AG09309 (cell line): ENCODE measurements around the gene POLR3A.

Experiments used
- DNase-seq: peaks from one replicate; pipeline ENCODE4 v3.0.0-alpha.2; 2010; ENCODE audit warnings: low read depth
- H3K4me3 ChIP-seq: 2 replicates; pipeline ENCODE4 v1.5.1; 2011; ENCODE audit warnings: mild to moderate bottlenecking, low read depth, low read length, moderate library complexity; ENCODE audit not compliant: control insufficient read depth
- TF ChIP-seq, protein P1 (sequence below): IDR thresholded peaks from 2 replicates; pipeline ENCODE4 v1.5.1; 2011; ENCODE audit warnings: mild to moderate bottlenecking, low read depth, low read length, inconsistent platforms; ENCODE audit not compliant: insufficient read depth, control insufficient read depth; ENCODE audit errors: missing control alignments

POLR3A gene

GRCh38 chr10:78035025-78035424, 5.7 kb upstream of the POLR3A start:
- H3K4me3 ChIP-seq, result peak overlapping the region; percentile 95
- TF ChIP-seq, protein P1, sequence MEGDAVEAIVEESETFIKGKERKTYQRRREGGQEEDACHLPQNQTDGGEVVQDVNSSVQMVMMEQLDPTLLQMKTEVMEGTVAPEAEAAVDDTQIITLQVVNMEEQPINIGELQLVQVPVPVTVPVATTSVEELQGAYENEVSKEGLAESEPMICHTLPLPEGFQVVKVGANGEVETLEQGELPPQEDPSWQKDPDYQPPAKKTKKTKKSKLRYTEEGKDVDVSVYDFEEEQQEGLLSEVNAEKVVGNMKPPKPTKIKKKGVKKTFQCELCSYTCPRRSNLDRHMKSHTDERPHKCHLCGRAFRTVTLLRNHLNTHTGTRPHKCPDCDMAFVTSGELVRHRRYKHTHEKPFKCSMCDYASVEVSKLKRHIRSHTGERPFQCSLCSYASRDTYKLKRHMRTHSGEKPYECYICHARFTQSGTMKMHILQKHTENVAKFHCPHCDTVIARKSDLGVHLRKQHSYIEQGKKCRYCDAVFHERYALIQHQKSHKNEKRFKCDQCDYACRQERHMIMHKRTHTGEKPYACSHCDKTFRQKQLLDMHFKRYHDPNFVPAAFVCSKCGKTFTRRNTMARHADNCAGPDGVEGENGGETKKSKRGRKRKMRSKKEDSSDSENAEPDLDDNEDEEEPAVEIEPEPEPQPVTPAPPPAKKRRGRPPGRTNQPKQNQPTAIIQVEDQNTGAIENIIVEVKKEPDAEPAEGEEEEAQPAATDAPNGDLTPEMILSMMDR, result no peak

DNA sequence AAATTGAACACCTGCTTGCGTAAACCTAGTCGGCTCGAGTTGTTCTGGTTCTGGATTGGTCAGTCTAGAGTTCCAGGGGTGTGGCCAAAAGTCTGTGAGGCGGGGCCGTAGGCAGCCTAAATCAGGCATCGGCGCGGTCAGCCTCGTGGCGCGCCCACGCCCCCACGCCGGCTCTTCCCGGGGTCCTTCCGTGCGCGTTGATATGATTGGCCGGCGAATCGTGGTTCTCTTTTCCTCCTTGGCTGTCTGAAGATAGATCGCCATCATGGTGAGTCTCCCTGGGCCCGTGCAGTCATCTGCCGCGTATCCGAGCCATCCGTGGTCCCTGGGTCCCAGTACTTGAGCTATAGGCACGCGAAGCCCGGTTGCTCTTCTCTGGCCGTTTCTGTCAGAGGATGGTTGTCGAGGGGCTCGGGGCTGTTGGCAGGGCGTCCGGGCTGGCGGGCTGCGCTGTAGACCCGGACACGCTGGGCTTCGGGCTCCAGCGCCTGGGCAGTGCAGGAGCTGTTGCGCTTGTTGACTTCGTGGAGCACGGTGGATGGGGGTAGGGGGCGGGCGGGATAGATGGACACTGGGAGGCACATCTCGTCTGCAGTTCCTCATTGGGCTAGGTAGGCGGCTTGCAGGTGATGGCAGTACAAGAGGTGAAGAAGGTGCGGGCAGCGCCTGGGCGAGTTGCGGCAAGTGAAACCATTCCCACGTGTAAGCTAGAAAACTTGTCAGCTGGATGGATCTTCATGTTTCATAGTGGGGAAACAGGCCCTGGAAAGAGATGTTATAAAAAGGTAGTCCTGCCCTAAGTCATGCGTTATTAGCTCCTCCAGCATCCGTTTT, 4.5 kb upstream of the POLR3A start, which contains the start of gene RPS24:
Gene RPS24, plus strand, starts transcription at position 227 of the 834 bp plus-strand sequence. Its CDS starts 39 bp downstream, at position 266.
- TF ChIP-seq, protein P1, result no peak
- H3K4me3 ChIP-seq, result peak within 1 kb of the TSS; percentile 95
- peak; percentile 87 for DNase-seq

More at GRCh38 chr10:78035025-78035424, 5.7 kb upstream of the POLR3A start:
- DNase-seq, result no peak

DNA sequence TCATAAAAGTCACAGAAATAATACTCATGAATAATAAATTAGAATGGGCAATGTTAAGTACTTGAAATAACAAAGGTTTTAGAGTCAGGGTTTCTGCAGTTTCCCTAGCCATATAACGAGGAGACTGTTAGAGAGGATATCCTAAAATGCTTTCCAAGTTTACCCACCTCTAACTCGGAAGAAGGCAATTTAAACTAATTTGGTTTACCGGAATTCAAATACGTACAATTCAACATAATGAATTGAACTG, 4.0 kb upstream of the POLR3A start:
- peak overlapping the region; percentile 24; the same call in 1 of the 2 replicates for H3K4me3 ChIP-seq
- no peak for DNase-seq
- TF ChIP-seq, protein P1, result no peak

DNA sequence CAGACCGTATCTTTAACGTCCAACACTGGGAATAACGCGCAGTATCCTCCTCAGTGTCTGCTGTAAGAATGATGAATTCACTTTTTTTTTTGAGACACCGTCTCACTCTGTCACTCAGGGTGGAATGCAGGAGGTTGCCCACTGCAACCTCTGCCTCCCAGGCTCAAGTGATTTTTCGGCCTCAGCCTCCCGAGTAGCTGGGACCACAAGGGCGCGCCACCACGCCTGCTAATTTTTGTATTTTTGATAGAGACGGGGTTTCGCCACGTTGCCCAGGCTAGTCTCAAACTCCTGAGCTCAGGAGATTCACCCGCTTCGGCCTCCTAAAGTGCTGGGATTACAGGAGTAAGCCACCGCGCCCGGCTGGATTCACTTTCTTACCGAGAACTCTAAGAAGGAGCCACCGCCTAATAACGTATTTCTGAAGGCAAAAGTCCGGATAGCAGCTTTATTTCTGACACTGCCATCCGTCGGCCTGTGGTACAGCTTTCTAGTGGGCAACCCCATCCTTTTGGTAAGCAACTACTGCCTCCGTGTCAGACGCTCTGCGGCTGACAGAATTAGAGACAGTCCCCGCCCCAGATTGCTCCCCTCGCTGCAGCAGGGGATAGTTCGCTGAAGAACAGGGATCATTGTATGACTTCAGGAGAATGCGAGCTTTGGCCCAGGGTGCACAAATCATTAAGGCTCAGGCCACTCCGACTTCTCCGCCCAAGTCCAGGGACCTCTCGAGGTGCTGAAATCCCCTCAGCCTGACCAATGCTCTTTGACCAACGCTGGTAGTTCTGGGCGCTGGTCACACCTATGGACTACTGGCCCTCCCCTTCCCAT, 662 bp downstream of the POLR3A start:
- TF ChIP-seq, protein P1, result no peak
- no peak for DNase-seq
- H3K4me3 ChIP-seq, result peak overlapping the region; percentile 95

DNA sequence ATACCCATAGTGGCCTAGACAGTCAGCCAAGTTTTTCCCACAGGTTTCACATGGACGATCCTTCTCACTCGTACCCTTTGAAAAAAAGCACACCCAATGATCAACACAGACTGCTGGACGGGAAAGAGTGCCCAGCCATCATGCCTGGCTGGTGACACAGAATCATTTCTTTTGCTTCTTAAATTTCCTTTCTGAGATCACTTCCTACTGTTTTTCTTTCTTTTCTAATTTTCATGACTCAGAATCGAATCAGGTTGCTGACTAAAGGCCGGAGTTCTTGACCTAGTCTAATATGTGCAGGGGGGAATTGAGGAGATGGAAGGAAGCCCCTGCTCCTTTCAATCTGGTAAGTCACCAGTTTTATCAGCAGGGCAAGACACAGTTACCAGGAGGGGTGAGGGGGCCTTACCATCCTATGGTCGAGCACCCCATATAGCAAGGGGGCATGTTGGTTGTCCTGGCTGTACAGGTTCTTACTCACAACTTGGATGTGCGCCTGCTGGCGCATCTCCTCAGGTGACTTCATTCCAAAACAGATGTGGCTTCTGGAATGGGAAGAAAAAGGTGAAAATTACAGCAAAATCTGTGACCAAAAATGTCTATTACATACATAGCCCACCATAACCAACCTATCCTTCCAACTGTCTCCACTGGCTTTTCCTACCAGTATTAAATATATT, 3.5 kb downstream of the POLR3A start:
- no peak overlapping the region for H3K4me3 ChIP-seq
- no peak for DNase-seq
- TF ChIP-seq, protein P1, result no peak

DNA sequence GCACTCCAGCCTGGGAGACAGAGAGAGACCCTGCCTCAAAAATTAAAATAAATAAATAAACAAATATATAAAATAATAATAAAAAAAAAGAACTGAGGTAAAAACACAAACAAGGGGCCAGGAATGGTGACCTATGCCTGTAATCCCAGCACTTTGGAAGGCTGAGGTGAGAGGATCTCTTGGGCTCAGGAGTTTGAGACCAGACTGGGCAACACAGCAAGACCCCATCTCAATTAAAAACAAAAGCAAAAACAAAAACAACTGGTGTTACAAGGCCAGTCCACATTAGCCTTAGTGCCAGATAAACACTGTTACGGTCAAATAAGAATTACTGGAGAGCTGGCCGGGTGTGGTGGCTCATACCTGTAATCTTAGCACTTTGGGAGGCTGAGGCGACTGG, 5.6 kb downstream of the POLR3A start:
- no peak overlapping the region for H3K4me3 ChIP-seq
- TF ChIP-seq, protein P1, result no peak
- no peak for DNase-seq
